WTC11 (cell line): ENCODE results near the gene RGS2.

ENCODE experiments used
- ESRRA ChIP-seq: sonication (generic); formaldehyde crosslinking; IDR thresholded peaks from 2 replicates; pipeline ENCODE4 v1.8.1; 2022; ENCODE audit warnings: mild to moderate bottlenecking, missing genetic modification reagents, borderline replicate concordance
- TF ChIP-seq, protein P1 (sequence below): fragments of 200-600 bp; IDR thresholded peaks from 2 replicates; pipeline ENCODE4 v1.8.0; 2022; ENCODE audit warnings: antibody characterized with exemption

DNA sequence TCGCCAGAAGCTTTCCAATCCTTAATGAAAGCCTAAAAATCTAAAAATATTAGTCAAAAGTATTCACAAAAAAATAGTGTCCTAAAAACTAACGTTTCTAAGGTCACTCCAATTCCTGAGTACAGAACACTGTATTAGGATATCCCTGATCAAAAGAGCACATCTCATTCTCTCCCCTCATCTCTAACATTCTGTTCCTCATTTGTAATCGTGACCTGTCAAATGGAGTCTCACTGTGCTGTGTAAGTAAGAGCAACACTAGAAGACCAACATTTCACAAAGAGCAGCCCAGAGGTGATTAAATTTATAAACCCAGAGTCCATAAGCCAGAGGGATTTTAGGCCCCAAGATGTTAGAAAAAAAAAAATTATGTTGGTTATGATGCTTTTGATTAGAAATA, 26.3 kb downstream of the RGS2 start:
- TF ChIP-seq, protein P1, sequence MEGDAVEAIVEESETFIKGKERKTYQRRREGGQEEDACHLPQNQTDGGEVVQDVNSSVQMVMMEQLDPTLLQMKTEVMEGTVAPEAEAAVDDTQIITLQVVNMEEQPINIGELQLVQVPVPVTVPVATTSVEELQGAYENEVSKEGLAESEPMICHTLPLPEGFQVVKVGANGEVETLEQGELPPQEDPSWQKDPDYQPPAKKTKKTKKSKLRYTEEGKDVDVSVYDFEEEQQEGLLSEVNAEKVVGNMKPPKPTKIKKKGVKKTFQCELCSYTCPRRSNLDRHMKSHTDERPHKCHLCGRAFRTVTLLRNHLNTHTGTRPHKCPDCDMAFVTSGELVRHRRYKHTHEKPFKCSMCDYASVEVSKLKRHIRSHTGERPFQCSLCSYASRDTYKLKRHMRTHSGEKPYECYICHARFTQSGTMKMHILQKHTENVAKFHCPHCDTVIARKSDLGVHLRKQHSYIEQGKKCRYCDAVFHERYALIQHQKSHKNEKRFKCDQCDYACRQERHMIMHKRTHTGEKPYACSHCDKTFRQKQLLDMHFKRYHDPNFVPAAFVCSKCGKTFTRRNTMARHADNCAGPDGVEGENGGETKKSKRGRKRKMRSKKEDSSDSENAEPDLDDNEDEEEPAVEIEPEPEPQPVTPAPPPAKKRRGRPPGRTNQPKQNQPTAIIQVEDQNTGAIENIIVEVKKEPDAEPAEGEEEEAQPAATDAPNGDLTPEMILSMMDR: no peak
- TF ChIP-seq ESRRA (CRISPR knock-in tag): no peak
